C4-2B (cell line): Measurements from ENCODE around the gene DKC1.
A peak's percentile ranks its signal among the peaks of the same experiment; 100 is the strongest.

Source experiments
- H3K27ac ChIP-seq: fragments of 450-650 bp; 2 replicates; pipeline ENCODE4 v1.5.1; 2017
- CTCF ChIP-seq: fragments of 450-650 bp; conservative IDR thresholded peaks from 2 replicates; pipeline ENCODE4 v1.5.1; 2017; ENCODE audit warnings: mild to moderate bottlenecking
- ZFX ChIP-seq: fragments of 450-650 bp; IDR thresholded peaks from 2 replicates; pipeline ENCODE4 v1.6.1; 2017

The DKC1 gene

DNA sequence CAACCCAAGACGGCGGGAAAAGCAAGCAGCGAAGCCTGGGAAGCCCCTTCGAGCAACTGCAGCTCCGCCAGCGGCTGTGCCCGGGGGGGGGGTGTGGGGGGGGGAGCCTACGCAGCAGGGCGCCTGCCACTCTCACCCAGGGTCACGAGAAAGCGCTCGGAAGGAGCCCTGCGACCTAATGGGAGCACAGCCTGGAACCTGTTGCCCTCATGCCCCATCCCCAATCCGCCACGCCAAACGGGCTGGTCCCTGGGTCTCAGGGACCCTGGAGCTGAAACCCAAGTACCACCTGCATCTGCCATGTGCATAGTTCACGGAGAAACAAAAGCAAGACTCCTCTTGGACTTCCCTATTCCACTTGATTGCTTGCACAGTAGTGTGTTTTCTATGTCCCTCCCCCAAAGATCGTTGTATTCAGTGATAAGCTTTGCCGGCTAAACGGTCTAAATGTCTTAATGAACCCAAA is 11.4 kb upstream of the DKC1 start:
- no peak overlapping the region for H3K27ac ChIP-seq
- TF ChIP-seq ZFX: no peak
- TF ChIP-seq CTCF: no peak

DNA sequence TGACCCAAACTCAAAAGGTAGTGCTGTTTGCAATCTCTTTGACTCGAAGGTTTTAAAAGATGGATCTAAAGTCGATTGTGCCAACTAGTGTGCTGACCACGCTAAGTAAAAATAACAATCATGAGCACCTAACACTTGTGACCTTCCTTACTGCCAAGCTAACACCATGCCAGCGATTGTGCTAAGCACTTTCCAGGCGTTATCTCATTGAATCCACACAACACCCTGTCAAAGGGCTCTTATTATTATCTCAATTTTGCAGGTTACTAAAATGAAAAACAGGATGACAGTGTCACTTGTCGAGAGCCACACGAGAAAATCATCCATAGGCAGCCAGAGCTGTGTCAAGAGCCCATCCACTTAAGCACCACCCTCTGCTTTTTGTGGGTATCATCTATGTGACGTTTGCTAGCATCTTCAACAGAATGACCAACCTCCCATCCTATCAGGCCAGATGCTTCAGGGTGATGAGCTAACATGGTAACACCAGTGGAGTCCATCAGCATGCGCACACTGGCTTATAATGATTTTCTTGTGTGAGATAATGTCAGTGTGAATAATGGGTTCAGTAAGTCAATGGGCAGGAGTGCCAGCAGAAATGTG is 10.9 kb upstream of the DKC1 start:
- no peak overlapping the region for H3K27ac ChIP-seq
- TF ChIP-seq CTCF (no peak), ZFX (no peak)

DNA sequence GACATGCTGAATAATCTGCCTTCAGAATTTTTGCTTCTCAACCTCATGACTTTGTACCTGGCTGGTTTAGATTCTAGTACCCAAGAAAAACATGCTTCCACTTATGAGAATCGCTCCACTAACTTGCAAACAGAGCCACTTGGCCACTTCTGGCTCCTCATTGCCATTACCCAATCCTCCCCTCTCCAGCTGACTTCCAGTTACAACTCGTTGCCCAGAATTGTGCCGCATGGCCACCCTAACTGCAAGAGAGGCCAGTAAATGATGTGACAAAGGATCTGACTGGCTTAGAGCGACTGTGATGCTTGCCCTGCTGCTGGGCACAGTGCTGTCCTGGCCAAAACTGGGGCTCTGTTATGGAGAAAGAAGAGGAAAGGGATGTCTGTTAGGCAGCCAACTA is 4.0 kb upstream of the DKC1 start:
- no peak overlapping the region for H3K27ac ChIP-seq
- no peak for TF ChIP-seq CTCF
- TF ChIP-seq ZFX: no peak

- TF ChIP-seq CTCF: no peak
- no peak for TF ChIP-seq ZFX
- H3K27ac ChIP-seq: peak overlapping the region; percentile 87
Observed at GRCh38 chrX:154761977-154762536, 607 bp upstream of the DKC1 start.

- TF ChIP-seq CTCF (no peak), ZFX (no peak)
Observed at GRCh38 chrX:154774622-154775021, 12.0 kb downstream of the DKC1 start.

GRCh38 chrX:154775419-154776349 is 13.0 kb downstream of the DKC1 start:
- TF ChIP-seq CTCF (no peak), ZFX (no peak)
- no peak overlapping the region for H3K27ac ChIP-seq

More at GRCh38 chrX:154774622-154775021, 12.0 kb downstream of the DKC1 start:
- H3K27ac ChIP-seq: no peak overlapping the region

GRCh38 chrX:154776753-154777152 is 14.1 kb downstream of the DKC1 start:
- TF ChIP-seq ZFX (no peak), CTCF (no peak)
- no peak overlapping the region for H3K27ac ChIP-seq
